H1 (cell line): ENCODE data around the gene AOPEP. TPM values are rescaled to one million over a fixed set of nuclear protein-coding genes. Genes with fewer than 3 reads are reported as not detected.
A peak's percentile ranks its signal among the peaks of the same experiment; 100 is the strongest.

Experiments
- CTCF ChIA-PET: fragments of 300-600 bp; sonication (Branson Sonifier 250); formaldehyde crosslinking; loops from one replicate; lab custom pipeline; 2021; ENCODE audit not compliant: partially characterized antibody; lab: Charles Lee
- POLR2A ChIA-PET: fragments of 300-600 bp; sonication (Branson Sonifier 250); formaldehyde crosslinking; loops from one replicate; lab custom pipeline; 2021; ENCODE audit warnings: inconsistent platforms; ENCODE audit not compliant: partially characterized antibody; lab: Charles Lee
- DNase-seq, 2 experiments: peaks; one replicate each; pipeline versions ENCODE4 v3.0.0 to v3.0.0-alpha.2; 2010 to 2022; ENCODE audit warnings: low spot score in 2 of 2, low read depth in 1 of 2, mixed read lengths in 1 of 2
- FAIRE-seq: peaks from 2 replicates; lab custom pipeline; 2011; peaks lifted over from hg19 to GRCh38; lab: Jason Lieb, UNC
- H2AFZ ChIP-seq: 2 replicates; pipeline ENCODE4 v1.8.1; 2012; ENCODE audit warnings: low read length, inconsistent platforms
- H2AK5ac ChIP-seq: 2 replicates; pipeline ENCODE4 v1.6.1; 2013; ENCODE audit warnings: low read depth, low read length
- H2BK120ac ChIP-seq: replicated peaks from 2 replicates; pipeline ENCODE3; 2013; ENCODE audit warnings: low read depth, low read length, inconsistent platforms
- H2BK12ac ChIP-seq: 2 replicates; pipeline ENCODE4 v1.6.1; 2013; ENCODE audit warnings: low read depth, low read length
- H2BK15ac ChIP-seq: 2 replicates; pipeline ENCODE4 v1.6.1; 2013; ENCODE audit warnings: low read length
- H2BK20ac ChIP-seq: 2 replicates; pipeline ENCODE4 v1.6.1; 2013; ENCODE audit warnings: low read length
- H2BK5ac ChIP-seq: 2 replicates; pipeline ENCODE4 v1.6.1; 2013; ENCODE audit warnings: low read depth, low read length
- H3K14ac ChIP-seq: 2 replicates; pipeline ENCODE4 v1.6.1; 2013; ENCODE audit warnings: inconsistent platforms; ENCODE audit not compliant: insufficient read length
- H3K18ac ChIP-seq: 2 replicates; pipeline ENCODE4 v1.6.1; 2013; ENCODE audit warnings: low read length; ENCODE audit errors: extremely low read depth
- H3K23ac ChIP-seq: 2 replicates; pipeline ENCODE4 v1.6.1; 2013; ENCODE audit warnings: inconsistent platforms; ENCODE audit not compliant: insufficient read length
- H3K23me2 ChIP-seq: 2 replicates; pipeline ENCODE4 v1.6.1; 2013; ENCODE audit warnings: low read depth, low read length
- H3K27ac ChIP-seq: 2 replicates; pipeline ENCODE4 v1.6.1; 2011; ENCODE audit warnings: low read depth, low read length, inconsistent platforms
- H3K27me3 ChIP-seq, 4 experiments: replicated peaks in 1 of 4; 1 replicate in 1 of 4; 2 replicates in 3 of 4; pipeline versions ENCODE4 v1.6.1 to v1.8.1; 2011 to 2013; ENCODE audit warnings: low read length in 3 of 4, mild to moderate bottlenecking in 3 of 4, inconsistent platforms in 2 of 4, mixed read lengths in 2 of 4, moderate library complexity in 1 of 4; ENCODE audit not compliant: control insufficient read depth in 3 of 4, insufficient read depth in 3 of 4; ENCODE audit errors: extremely low read depth in 1 of 4
- H3K36me3 ChIP-seq, 4 experiments: 2 replicates each; pipeline versions ENCODE4 v1.6.1 to v1.8.1; 2011 to 2013; ENCODE audit warnings: mild to moderate bottlenecking in 4 of 4, low read length in 3 of 4, moderate library complexity in 2 of 4, control low read depth in 1 of 4, inconsistent platforms in 1 of 4; ENCODE audit not compliant: insufficient read depth in 4 of 4, control insufficient read depth in 2 of 4
- H3K4ac ChIP-seq: replicated peaks from 2 replicates; pipeline ENCODE3; 2013; ENCODE audit warnings: low read length, low read depth, mixed read lengths, inconsistent platforms; ENCODE audit not compliant: insufficient read length
- H3K4me1 ChIP-seq, 4 experiments: replicated peaks in 1 of 4; 1 replicate in 1 of 4; 2 replicates in 3 of 4; pipeline versions ENCODE4 v1.6.1 to v1.8.1; 2011 to 2013; ENCODE audit warnings: low read length in 3 of 4, inconsistent platforms in 2 of 4, mixed read lengths in 1 of 4; ENCODE audit not compliant: insufficient read depth in 4 of 4, control insufficient read depth in 3 of 4
- H3K4me2 ChIP-seq, 2 experiments: 2 replicates each; pipeline versions ENCODE4 v1.6.1 to v1.8.1; 2011 to 2013; ENCODE audit warnings: low read depth in 2 of 2, low read length in 2 of 2, control low read depth in 1 of 2, inconsistent platforms in 1 of 2, mild to moderate bottlenecking in 1 of 2; ENCODE audit not compliant: insufficient read depth in 1 of 2
- H3K4me3 ChIP-seq, 4 experiments: fragments of 200-600, 300-600 bp in 1 of 4; sonication (generic), shearing (Covaris generic), sonication (Bioruptor Twin) in 1 of 4; 2 replicates each; pipeline versions ENCODE4 v1.5.1 to v1.8.1; 2011 to 2016; ENCODE audit warnings: low read length in 4 of 4, low read depth in 3 of 4, control low read depth in 2 of 4, inconsistent platforms in 2 of 4, mild to moderate bottlenecking in 2 of 4, mixed read lengths in 1 of 4, moderate library complexity in 1 of 4; ENCODE audit not compliant: insufficient read depth in 2 of 4; ENCODE audit errors: extremely low read depth in 1 of 4
- H3K56ac ChIP-seq: replicated peaks from 2 replicates; pipeline ENCODE3; 2013; ENCODE audit warnings: low read depth, mild to moderate bottlenecking, mixed read lengths, low read length, inconsistent platforms; ENCODE audit not compliant: insufficient read length
- H3K79me1 ChIP-seq: 2 replicates; pipeline ENCODE4 v1.6.1; 2013; ENCODE audit warnings: low read depth, low read length, control low read depth
- H3K79me2 ChIP-seq, 2 experiments: 2 replicates each; pipeline versions ENCODE4 v1.6.1 to v1.8.1; 2012 to 2013; ENCODE audit warnings: low read length in 2 of 2, mild to moderate bottlenecking in 2 of 2, inconsistent platforms in 1 of 2; ENCODE audit not compliant: insufficient read depth in 2 of 2, control insufficient read depth in 1 of 2
- H3K9ac ChIP-seq, 4 experiments: replicated peaks in 1 of 4; 1 replicate in 1 of 4; 2 replicates in 3 of 4; pipeline versions ENCODE4 v1.6.1 to v1.8.1; 2011 to 2013; ENCODE audit warnings: low read depth in 3 of 4, low read length in 3 of 4, control low read depth in 2 of 4, mild to moderate bottlenecking in 2 of 4, moderate library complexity in 2 of 4, inconsistent platforms in 1 of 4; ENCODE audit errors: extremely low read depth in 1 of 4
- H3K9me3 ChIP-seq, 2 experiments: 2 replicates each; pipeline versions ENCODE4 v1.6.1 to v1.8.1; 2012 to 2013; ENCODE audit warnings: mild to moderate bottlenecking in 2 of 2, moderate library complexity in 2 of 2, control low read depth in 1 of 2, inconsistent platforms in 1 of 2, low read depth in 1 of 2, low read length in 1 of 2, mixed read lengths in 1 of 2; ENCODE audit not compliant: insufficient read depth in 2 of 2
- H4K20me1 ChIP-seq, 2 experiments: replicated peaks in 1 of 2; 2 replicates each; pipeline versions ENCODE3 to v1.8.1; 2011 to 2013; ENCODE audit warnings: inconsistent platforms in 2 of 2, low read length in 2 of 2, mild to moderate bottlenecking in 1 of 2; ENCODE audit not compliant: insufficient read depth in 2 of 2, control insufficient read depth in 1 of 2
- H4K5ac ChIP-seq: 2 replicates; pipeline ENCODE4 v1.6.1; 2013; ENCODE audit warnings: low read length, low read depth, mixed read lengths, inconsistent platforms; ENCODE audit not compliant: insufficient read length
- H4K8ac ChIP-seq: 2 replicates; pipeline ENCODE4 v1.8.0; 2013; ENCODE audit warnings: mild to moderate bottlenecking, moderate library complexity, low read length, inconsistent platforms; ENCODE audit not compliant: insufficient read depth; ENCODE audit errors: extremely low read depth
- H4K91ac ChIP-seq: replicated peaks from 2 replicates; pipeline ENCODE3; 2013; ENCODE audit warnings: low read length, mixed read lengths, inconsistent platforms; ENCODE audit not compliant: insufficient read length
- CBX8 ChIP-seq: fragments of 300-800, 300-1000 bp; sonication (generic); IDR thresholded peaks from 2 replicates; pipeline ENCODE4 v1.7.1; 2016; ENCODE audit warnings: low read depth, low read length, borderline replicate concordance
- FOSL1 ChIP-seq: IDR thresholded peaks from 2 replicates; pipeline ENCODE4 v1.6.1; 2011; ENCODE audit warnings: mild to moderate bottlenecking, low read depth, low read length, moderate library complexity; ENCODE audit not compliant: insufficient read depth
- GABPA ChIP-seq: IDR thresholded peaks from 2 replicates; pipeline ENCODE4 v1.6.1; 2011; ENCODE audit warnings: mild to moderate bottlenecking, low read length, moderate library complexity, borderline replicate concordance; ENCODE audit not compliant: insufficient read depth
- POLR2AphosphoS5 ChIP-seq: IDR thresholded peaks from 2 replicates; pipeline ENCODE4 v1.6.1; 2011; ENCODE audit warnings: low read depth, low read length
- SAP30 ChIP-seq: fragments of 300-600 bp; sonication (generic); IDR thresholded peaks from 2 replicates; pipeline ENCODE4 v1.7.1; 2012; ENCODE audit warnings: low read length, moderate library complexity, mild to moderate bottlenecking, inconsistent platforms; ENCODE audit not compliant: insufficient read depth, insufficient replicate concordance
- SIX5 ChIP-seq: IDR thresholded peaks from 2 replicates; pipeline ENCODE4 v1.6.1; 2011; ENCODE audit warnings: mild to moderate bottlenecking, low read depth, low read length
- SP4 ChIP-seq: IDR thresholded peaks from 2 replicates; pipeline ENCODE4 v1.6.1; 2012; ENCODE audit warnings: low read length, inconsistent platforms
- SUZ12 ChIP-seq: fragments of 200-600 bp; sonication (generic); IDR thresholded peaks from 2 replicates; pipeline ENCODE4 v1.6.1; 2012; ENCODE audit warnings: mild to moderate bottlenecking, inconsistent platforms, low read length, moderate library complexity, mixed read lengths
- TBP ChIP-seq: IDR thresholded peaks from 2 replicates; pipeline ENCODE4 v1.6.1; 2011; ENCODE audit warnings: low read depth, low read length, improper control_type of control experiment
- YY1 ChIP-seq: IDR thresholded peaks from 2 replicates; pipeline ENCODE4 v1.6.1; 2011; ENCODE audit warnings: low read depth, mild to moderate bottlenecking, low read length
- WGBS, 2 experiments: shearing (Covaris generic) in 1 of 2; methylation state at CpG; one replicate each; pipeline versions ENCODE4 v1.1.6 to v1.1.7; 2013 to 2015; ENCODE audit warnings: low lambda C conversion rate in 2 of 2, mixed read lengths in 2 of 2, inconsistent platforms in 1 of 2, low coverage in 1 of 2, missing lambda C conversion rate in 1 of 2; ENCODE audit not compliant: insufficient replicate concordance in 2 of 2, insufficient coverage in 1 of 2, insufficient read length in 1 of 2; ENCODE audit errors: extremely low coverage in 1 of 2, missing lambda C conversion rate in 1 of 2; 5-methylcytosine and 5-hydroxymethylcytosine counted together
- polyA plus RNA-seq, 7 experiments: library from polyadenylated mRNA; depleted of rRNA in 3 of 7; stranded (reverse) in 5 of 7; unstranded in 2 of 7; fragments of >200 nt in 5 of 7; fragments of 200-250 nt in 2 of 7; gene quantifications; 1 replicate in 5 of 7; 2 replicates in 1 of 7; 4 replicates in 1 of 7; pipeline versions ENCODE4 v1.2.1 to v1.2.3, GENCODE V29; 2011 to 2013; ENCODE audit warnings: missing spikeins in 2 of 7, mixed read lengths in 2 of 7
- total RNA-seq: library from RNA; stranded (reverse); fragmentation: NEBNext Ultra II Directional; extraction: Animal tissue kit (Norgen Biotek cat#: 25700); gene quantifications from 2 replicates; pipeline ENCODE4 v1.2.1, GENCODE V29; 2021

AOPEP gene
- total and polyA plus RNA-seq, 2 of the 8 experiments (the other 6 are each of a cell fraction or from before 2014, with no cell fraction given), result 6.1 to 14.3 TPM

- H2BK12ac ChIP-seq, result no peak overlapping the region
- DNase-seq, result peak in 1 of 2 experiments; percentile 26
- H3K56ac ChIP-seq, result no peak overlapping the region
- no peak overlapping the region for H2BK20ac ChIP-seq
- WGBS, 2 experiments, result 94% methylated on average over 8 of the region's 8 CpGs; no CpG with 5 or more reads in 1 of the 2 experiments
- no peak overlapping the region for H2BK15ac ChIP-seq
- no peaks in the 10 kb centered on the region for H3K79me2 ChIP-seq
- no peak overlapping the region for H3K4me2 ChIP-seq
- H3K23me2 ChIP-seq, result no peaks in the 10 kb centered on the region
- no peak overlapping the region for H3K4ac ChIP-seq
- H2AFZ ChIP-seq, result no peak overlapping the region
- H2BK5ac ChIP-seq, result no peak overlapping the region
- H3K23ac ChIP-seq, result no peak overlapping the region
- H3K9ac ChIP-seq, result no peak overlapping the region
- no peaks in the 10 kb centered on the region for H3K9me3 ChIP-seq
- H3K27me3 ChIP-seq, result no peaks in the 10 kb centered on the region
- ChIA-PET POLR2A (no interaction called here), CTCF (interaction anchor here (0.5 to 0.7 kb wide), 3 partner anchors 31 to 137 kb away, joined by 3 to 5 read pairs (median 3); no protein-coding TSS in a partner anchor)
- no peaks in the 10 kb centered on the region for H4K20me1 ChIP-seq
- no peak for TF ChIP-seq TBP
- TF ChIP-seq POLR2AphosphoS5, result no peak
- no peak for TF ChIP-seq FOSL1
- TF ChIP-seq SUZ12, result no peak
- no peak for TF ChIP-seq GABPA
- no peak for TF ChIP-seq CBX8
- no peak for TF ChIP-seq SP4
- no peak for TF ChIP-seq SAP30
- no peak for TF ChIP-seq SIX5
- no peak for TF ChIP-seq YY1
- no peak overlapping the region for H4K8ac ChIP-seq
- peaks cover 0 to 3% (median 0%) of the 10 kb centered on the region in 4 experiments; a peak in 2 of 7 replicates for H3K4me1 ChIP-seq
- H3K27ac ChIP-seq, result no peak overlapping the region
- no peaks in the 10 kb centered on the region for H3K79me1 ChIP-seq
- no peak overlapping the region for H2BK120ac ChIP-seq
- no peaks in the 10 kb centered on the region for H3K36me3 ChIP-seq
- no peak for FAIRE-seq
- H3K14ac ChIP-seq, result no peak overlapping the region
- H2AK5ac ChIP-seq, result no peak overlapping the region
- no peak overlapping the region for H3K4me3 ChIP-seq
- H3K18ac ChIP-seq, result no peak overlapping the region
- H4K91ac ChIP-seq, result no peak overlapping the region
- no peak overlapping the region for H4K5ac ChIP-seq
Observed at GRCh38 chr9:94870793-94871558, 144.5 kb downstream of the AOPEP start.
